ENCODE data around the gene OSBPL6. TPM values are rescaled to one million over a fixed set of nuclear protein-coding genes. Genes with fewer than 3 reads are reported as not detected.

Gene OSBPL6
- total and polyA plus RNA-seq, 9 of the 15 experiments (the other 6 are each of a cell fraction or from before 2014, with no cell fraction given) = 3.4 to 12.7 (median 9.3) TPM

DNA sequence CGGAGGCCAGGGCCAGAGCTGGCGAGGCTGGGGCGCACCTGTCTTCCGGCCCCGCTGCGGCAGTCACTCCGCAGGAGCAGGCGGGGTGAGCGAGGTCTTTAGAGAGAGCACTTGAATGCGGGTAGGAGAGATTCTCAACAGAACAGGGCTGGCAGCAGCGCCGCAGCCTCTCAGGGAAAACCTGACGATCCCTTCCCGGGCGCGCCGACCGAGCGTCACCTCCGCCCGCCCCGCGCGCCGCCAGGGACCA lies 256.1 kb downstream of the OSBPL6 start (continued):
- TF ChIP-seq PHF8 (IDR thresholded peaks at IDR 0.05; ENCODE audit: borderline replicate concordance, low read length) = peak; percentile 46; the same call in 1 of the 2 replicates
- peak; percentile 35 for TF ChIP-seq KDM5B (IDR thresholded peaks at IDR 0.05; ENCODE audit: insufficient replicate concordance, low read depth, low read length)
- peak; percentile 14; the same call in 1 of the 2 replicates for TF ChIP-seq MXI1 (IDR thresholded peaks at IDR 0.05; ENCODE audit: low read depth, low read length)
- TF ChIP-seq EP400 (IDR thresholded peaks at IDR 0.05) = peak; percentile 19
- TF ChIP-seq SIN3A (IDR thresholded peaks at IDR 0.05; ENCODE audit: borderline replicate concordance in 2 of 2, control insufficient read depth in 1 of 2, low read depth in 2 of 2, low read length in 2 of 2) = peak; percentile 70 to 95; a peak in 3 of 4 replicates
- TF ChIP-seq, protein P1, sequence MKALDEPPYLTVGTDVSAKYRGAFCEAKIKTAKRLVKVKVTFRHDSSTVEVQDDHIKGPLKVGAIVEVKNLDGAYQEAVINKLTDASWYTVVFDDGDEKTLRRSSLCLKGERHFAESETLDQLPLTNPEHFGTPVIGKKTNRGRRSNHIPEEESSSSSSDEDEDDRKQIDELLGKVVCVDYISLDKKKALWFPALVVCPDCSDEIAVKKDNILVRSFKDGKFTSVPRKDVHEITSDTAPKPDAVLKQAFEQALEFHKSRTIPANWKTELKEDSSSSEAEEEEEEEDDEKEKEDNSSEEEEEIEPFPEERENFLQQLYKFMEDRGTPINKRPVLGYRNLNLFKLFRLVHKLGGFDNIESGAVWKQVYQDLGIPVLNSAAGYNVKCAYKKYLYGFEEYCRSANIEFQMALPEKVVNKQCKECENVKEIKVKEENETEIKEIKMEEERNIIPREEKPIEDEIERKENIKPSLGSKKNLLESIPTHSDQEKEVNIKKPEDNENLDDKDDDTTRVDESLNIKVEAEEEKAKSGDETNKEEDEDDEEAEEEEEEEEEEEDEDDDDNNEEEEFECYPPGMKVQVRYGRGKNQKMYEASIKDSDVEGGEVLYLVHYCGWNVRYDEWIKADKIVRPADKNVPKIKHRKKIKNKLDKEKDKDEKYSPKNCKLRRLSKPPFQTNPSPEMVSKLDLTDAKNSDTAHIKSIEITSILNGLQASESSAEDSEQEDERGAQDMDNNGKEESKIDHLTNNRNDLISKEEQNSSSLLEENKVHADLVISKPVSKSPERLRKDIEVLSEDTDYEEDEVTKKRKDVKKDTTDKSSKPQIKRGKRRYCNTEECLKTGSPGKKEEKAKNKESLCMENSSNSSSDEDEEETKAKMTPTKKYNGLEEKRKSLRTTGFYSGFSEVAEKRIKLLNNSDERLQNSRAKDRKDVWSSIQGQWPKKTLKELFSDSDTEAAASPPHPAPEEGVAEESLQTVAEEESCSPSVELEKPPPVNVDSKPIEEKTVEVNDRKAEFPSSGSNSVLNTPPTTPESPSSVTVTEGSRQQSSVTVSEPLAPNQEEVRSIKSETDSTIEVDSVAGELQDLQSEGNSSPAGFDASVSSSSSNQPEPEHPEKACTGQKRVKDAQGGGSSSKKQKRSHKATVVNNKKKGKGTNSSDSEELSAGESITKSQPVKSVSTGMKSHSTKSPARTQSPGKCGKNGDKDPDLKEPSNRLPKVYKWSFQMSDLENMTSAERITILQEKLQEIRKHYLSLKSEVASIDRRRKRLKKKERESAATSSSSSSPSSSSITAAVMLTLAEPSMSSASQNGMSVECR (CRISPR knock-in tag; IDR thresholded peaks at IDR 0.05) = peak; percentile 79; the same call in 1 of the 2 replicates
- no peak for TF ChIP-seq MTA2 (IDR thresholded peaks at IDR 0.05; ENCODE audit: low read depth)
- TF ChIP-seq ATF1 (CRISPR knock-in tag; IDR thresholded peaks at IDR 0.05) = peak; percentile 33; the same call in 1 of the 2 replicates
- peak; percentile 88; the same call in 1 of the 2 replicates for TF ChIP-seq ATF1 (tag; IDR thresholded peaks at IDR 0.05)
- 0 out of 2 replicates have a peak, but pooled peaks have one; percentile 46 for TF ChIP-seq ZNF12 (CRISPR knock-in tag; IDR thresholded peaks at IDR 0.05)
- no peak for TF ChIP-seq ETV6 (IDR thresholded peaks at IDR 0.05; ENCODE audit: borderline replicate concordance in 1 of 2, low read depth in 2 of 2, low read length in 1 of 2)
- no peak for TF ChIP-seq ETV6 (CRISPR knock-in tag; IDR thresholded peaks at IDR 0.05; ENCODE audit: borderline replicate concordance)
- TF ChIP-seq, protein P2, sequence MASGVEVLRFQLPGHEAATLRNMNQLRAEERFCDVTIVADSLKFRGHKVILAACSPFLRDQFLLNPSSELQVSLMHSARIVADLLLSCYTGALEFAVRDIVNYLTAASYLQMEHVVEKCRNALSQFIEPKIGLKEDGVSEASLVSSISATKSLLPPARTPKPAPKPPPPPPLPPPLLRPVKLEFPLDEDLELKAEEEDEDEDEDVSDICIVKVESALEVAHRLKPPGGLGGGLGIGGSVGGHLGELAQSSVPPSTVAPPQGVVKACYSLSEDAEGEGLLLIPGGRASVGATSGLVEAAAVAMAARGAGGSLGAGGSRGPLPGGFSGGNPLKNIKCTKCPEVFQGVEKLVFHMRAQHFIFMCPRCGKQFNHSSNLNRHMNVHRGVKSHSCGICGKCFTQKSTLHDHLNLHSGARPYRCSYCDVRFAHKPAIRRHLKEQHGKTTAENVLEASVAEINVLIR (CRISPR knock-in tag; IDR thresholded peaks at IDR 0.05) = peak; percentile 73; the same call in 1 of the 2 replicates
- TF ChIP-seq TOE1 (IDR thresholded peaks at IDR 0.05; ENCODE audit: borderline replicate concordance) = 0 out of 2 replicates have a peak, but pooled peaks have one; percentile 12
- TF ChIP-seq TOE1 (CRISPR knock-in tag; IDR thresholded peaks at IDR 0.05; ENCODE audit: borderline replicate concordance, low read depth) = no peak
- TF ChIP-seq NR4A1 (CRISPR knock-in tag; IDR thresholded peaks at IDR 0.05) = no peak
- TF ChIP-seq NR4A1 (tag; IDR thresholded peaks at IDR 0.05) = no peak
- TF ChIP-seq NFATC3 (IDR thresholded peaks at IDR 0.05) = no peak
- TF ChIP-seq ZBED1 (IDR thresholded peaks at IDR 0.05) = peak; percentile 19; the same call in 1 of the 2 replicates
- TF ChIP-seq, protein P3, sequence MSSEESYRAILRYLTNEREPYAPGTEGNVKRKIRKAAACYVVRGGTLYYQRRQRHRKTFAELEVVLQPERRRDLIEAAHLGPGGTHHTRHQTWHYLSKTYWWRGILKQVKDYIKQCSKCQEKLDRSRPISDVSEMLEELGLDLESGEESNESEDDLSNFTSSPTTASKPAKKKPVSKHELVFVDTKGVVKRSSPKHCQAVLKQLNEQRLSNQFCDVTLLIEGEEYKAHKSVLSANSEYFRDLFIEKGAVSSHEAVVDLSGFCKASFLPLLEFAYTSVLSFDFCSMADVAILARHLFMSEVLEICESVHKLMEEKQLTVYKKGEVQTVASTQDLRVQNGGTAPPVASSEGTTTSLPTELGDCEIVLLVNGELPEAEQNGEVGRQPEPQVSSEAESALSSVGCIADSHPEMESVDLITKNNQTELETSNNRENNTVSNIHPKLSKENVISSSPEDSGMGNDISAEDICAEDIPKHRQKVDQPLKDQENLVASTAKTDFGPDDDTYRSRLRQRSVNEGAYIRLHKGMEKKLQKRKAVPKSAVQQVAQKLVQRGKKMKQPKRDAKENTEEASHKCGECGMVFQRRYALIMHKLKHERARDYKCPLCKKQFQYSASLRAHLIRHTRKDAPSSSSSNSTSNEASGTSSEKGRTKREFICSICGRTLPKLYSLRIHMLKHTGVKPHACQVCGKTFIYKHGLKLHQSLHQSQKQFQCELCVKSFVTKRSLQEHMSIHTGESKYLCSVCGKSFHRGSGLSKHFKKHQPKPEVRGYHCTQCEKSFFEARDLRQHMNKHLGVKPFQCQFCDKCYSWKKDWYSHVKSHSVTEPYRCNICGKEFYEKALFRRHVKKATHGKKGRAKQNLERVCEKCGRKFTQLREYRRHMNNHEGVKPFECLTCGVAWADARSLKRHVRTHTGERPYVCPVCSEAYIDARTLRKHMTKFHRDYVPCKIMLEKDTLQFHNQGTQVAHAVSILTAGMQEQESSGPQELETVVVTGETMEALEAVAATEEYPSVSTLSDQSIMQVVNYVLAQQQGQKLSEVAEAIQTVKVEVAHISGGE (CRISPR knock-in tag; IDR thresholded peaks at IDR 0.05) = no peak
